NCI-H1105 (cell line): ENCODE data around the gene GRID2.

Experiments
- DNase-seq: peaks from one replicate; lab custom pipeline; 2025; lab: John Stamatoyannopoulos, UW

Gene GRID2

DNA sequence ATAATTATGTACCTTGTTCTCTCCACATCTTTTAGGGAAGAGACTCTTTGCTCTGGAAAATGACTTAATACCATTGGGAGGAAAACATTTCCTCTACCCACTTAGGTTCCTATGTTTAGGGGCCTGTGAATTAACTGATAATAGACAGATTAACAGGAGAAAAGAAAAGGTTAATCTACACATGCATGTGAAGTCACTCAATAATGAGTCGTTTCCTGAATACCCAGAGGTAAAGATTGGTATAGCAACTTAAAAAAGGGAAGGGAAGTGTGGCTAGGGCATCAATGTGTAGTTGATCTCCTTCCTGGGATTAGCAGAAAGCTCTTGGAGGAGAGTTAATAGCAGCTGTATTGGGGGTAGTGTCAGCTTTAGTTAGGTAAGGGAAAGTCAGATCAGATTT, 1105.3 kb downstream of the GRID2 start:
- DNase-seq: no peak

GRCh38 chr4:93414041-93414550, 1110.3 kb downstream of the GRID2 start:
- DNase-seq: no peak

- no peak for DNase-seq
These were observed 1112.8 kb downstream of the GRID2 start for GRCh38 chr4:93416344-93417128.

DNA sequence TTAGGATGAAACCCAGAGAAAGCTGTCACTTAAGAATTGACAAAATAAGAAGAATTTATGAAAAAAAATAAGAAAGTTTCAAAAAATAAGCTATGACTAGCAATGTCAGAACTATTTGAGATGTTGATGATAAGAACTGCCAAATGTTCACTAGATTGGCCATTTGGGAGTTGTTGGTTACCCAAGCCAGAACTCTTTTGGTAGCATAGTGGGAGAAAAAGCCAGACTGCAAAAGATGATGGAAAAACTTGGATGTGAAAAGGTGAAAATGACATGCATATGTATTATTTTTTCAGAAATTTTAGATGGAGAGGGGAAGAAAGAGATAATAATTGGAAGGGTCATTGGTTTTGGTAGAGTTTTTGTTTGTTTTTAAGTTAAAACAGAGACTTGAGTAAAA, 1127.6 kb downstream of the GRID2 start:
- no peak for DNase-seq

GRCh38 chr4:93433840-93434239, 1130.1 kb downstream of the GRID2 start:
- DNase-seq: no peak

- DNase-seq: no peak
These were observed 1132.3 kb downstream of the GRID2 start for GRCh38 chr4:93436000-93436626.

GRCh38 chr4:93437991-93438390, 1134.2 kb downstream of the GRID2 start:
- no peak for DNase-seq

DNA sequence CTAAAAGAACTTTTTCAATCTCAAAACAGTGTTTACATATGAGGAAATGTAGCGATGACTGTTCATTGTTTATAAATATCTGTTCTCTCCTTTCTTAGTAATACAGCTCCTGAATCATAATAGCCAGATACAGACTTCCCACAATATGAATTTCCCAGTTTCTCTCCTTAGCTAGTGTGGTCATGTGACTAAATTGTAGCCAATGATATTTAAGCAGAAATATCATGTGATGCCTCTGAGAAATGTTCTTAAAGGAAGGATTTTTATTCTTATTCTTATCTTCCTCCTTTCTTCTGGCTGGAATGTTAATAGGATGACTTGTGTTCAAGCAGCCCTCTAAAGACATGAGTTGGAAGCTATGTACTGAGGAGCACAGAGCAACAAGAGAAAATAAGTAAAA, 1141.1 kb downstream of the GRID2 start:
- no peak for DNase-seq

DNA sequence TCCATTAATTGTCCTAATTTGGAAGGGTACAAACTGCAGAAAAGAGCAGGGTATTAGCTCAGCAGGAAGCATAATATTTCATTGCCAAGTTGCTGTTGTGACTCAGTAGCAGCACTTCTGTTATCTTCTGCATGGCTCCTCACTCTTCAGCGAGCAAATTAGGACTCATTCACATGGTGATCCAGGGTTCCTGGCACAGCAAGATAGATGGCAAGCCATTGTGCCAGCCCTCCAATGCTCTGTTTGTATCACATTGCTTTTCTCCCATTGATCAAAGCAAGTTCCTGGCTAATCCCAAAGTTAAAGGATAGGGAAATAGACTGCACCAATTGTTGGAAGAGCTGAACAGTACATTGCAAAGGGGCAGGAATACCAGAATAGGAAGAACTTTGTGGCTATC, 1142.3 kb downstream of the GRID2 start:
- no peak for DNase-seq

GRCh38 chr4:93448691-93449293, 1145.0 kb downstream of the GRID2 start:
- no peak for DNase-seq

DNA sequence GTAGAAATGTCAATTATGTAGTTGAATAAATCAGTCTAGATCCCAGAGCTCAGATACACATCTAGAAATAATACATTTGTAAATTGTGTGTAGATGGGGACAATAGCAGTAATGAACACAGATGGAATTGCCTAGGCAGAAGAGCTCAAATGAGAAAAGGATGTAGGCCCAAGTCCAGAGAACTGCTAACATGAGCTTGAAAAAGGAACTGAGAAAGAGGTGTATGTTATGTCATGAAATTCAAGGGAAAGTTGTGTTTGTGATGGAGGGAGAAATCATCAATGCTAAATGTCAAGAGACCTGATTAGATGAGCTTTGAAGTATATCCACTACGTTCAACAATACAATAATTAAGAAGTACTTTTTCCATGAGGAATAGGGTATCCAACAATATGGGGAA, 1148.2 kb downstream of the GRID2 start:
- DNase-seq: no peak

- DNase-seq: no peak
These were observed 1157.8 kb downstream of the GRID2 start for GRCh38 chr4:93461541-93461940.

DNA sequence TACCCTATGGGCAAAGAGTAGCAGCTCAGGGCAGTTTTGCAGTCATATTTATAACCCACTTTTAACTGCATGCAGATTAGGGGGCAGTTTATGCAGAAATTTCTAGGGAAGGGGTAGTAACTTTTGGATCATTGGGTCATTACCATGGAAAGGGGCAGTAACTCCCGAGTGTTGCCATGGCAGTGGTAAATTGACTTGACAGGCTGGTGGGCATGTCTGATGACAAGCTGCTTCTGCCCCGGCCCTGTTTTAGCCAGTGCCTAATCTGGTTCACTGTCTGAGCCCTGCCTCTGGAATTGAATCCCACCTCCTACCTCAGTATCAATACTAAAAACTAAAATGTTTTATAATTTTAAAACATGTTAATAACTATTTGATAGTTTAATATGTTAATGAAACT, 1162.7 kb downstream of the GRID2 start:
- no peak for DNase-seq

DNA sequence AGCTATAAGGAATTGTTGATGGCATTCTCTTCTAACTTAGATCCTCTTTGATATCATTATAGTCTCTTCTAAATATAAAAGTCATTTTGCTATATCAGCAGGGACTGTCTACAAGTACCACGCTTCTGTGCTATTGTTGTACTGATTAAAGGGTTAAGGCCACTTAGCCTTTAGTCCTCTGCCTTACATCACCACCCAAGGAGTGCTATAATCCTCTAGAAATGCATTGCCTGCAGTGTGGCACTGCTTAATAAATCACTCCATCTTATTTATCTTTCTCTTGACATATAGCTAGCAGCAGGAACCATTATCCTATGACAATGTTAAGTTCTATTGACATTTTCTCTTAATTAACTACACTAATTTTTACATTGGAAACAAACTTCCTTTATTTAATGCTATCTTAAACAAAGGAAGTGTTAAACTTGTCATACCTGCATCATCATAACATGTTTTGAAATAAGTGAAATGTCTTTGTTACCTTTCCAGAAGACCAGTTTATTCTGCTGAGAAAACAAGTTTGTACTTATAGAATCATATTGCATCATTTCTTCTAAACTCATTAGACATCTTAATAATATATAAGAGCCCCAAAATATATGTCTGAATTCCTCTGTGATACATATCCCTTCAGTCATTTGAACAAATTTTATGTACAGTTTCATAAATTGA, 1163.9 kb downstream of the GRID2 start:
- DNase-seq: no peak

- DNase-seq: no peak
These were observed 1165.8 kb downstream of the GRID2 start for GRCh38 chr4:93469560-93469959.

DNA sequence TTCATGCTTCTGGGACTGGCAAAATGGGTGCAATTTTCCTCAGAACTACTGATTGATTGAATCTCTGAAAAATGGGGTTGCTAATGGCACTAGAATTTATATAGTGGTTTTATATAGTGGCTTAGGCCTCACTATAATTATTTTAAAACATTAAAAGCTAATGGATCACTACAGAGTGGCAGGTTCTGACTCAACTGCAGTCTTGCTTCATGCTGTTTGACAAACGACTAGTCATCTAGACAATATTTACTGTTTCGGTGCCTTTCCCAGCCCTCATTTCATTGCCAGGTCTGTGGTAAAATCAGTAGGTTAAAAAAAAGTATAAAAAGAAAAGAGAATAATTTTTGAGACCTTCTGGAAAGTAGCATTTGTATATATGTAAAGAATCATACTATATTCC, 1172.0 kb downstream of the GRID2 start:
- no peak for DNase-seq

- no peak for DNase-seq
These were observed 1175.0 kb downstream of the GRID2 start for GRCh38 chr4:93478805-93479204.

- no peak for DNase-seq
These were observed 1176.7 kb downstream of the GRID2 start for GRCh38 chr4:93480452-93480851.

DNA sequence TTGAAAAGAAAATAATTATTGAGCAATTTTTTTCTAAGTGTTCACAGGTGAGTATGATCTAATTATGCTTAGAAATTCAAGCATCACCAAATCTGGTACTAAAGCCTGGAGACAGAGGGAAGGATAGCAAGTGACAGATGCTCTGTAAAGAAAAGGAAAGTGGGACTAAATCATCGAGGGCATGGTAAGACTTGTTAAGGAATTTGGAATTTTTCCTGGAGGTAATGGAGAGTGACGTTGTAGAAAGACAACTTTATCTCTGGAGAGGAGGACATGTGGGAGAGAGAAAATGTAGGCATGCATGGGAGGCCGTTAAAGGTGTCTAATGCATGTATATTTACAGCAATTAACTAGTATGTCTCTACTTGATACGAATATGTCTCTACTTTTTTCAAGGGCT, 1191.6 kb downstream of the GRID2 start:
- no peak for DNase-seq

DNA sequence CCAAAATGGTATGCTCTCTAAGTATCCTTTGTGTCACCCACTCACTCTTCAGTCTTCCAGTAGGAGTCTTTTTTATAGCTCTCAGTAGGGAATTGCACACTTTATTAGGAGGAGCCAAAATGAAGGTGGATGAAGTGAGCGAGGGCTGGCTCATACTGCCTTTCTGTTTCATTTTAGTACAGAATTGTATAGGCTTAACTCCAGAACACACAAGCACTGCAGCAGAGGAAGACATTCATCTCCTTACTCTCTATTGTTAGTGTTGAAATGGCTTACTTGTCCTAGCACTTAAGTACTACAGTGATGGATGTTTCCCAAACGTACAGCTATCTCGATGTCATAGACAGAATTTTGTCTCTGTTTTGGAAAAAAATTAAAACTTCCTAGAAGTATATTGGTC, 1197.5 kb downstream of the GRID2 start:
- no peak for DNase-seq

- no peak for DNase-seq
These were observed 1198.2 kb downstream of the GRID2 start for GRCh38 chr4:93501946-93502345.

GRCh38 chr4:93502991-93503390, 1199.2 kb downstream of the GRID2 start:
- no peak for DNase-seq

- no peak for DNase-seq
These were observed 1210.1 kb downstream of the GRID2 start for GRCh38 chr4:93513851-93514250.
